Left ventricle myocardium inferior (tissue), 1 donor: ENCODE measurements around the gene AUTS2. TPM values are rescaled to one million over a fixed set of nuclear protein-coding genes. Genes with fewer than 3 reads are reported as not detected.

Experiments used
- DNase-seq: peaks from one replicate; pipeline ENCODE4 v3.0.0-alpha.2; 2020
- H3K27ac ChIP-seq: fragments of 200-600 bp; replicated peaks from 2 replicates; pipeline ENCODE4 v1.8.0; 2021
- H3K27me3 ChIP-seq: fragments of 200-600 bp; 2 replicates; pipeline ENCODE4 v1.8.0; 2021; ENCODE audit warnings: low read depth
- H3K36me3 ChIP-seq: fragments of 200-600 bp; 2 replicates; pipeline ENCODE4 v1.8.0; 2021
- H3K4me1 ChIP-seq: fragments of 200-600 bp; 2 replicates; pipeline ENCODE4 v1.8.0; 2021
- H3K4me3 ChIP-seq: fragments of 200-600 bp; 2 replicates; pipeline ENCODE4 v1.8.0; 2021; ENCODE audit warnings: mild to moderate bottlenecking, moderate library complexity
- H3K9me3 ChIP-seq: fragments of 200-600 bp; replicated peaks from 2 replicates; pipeline ENCODE4 v1.8.0; 2021
- intact Hi-C: fragments of 100-400 bp; cut with micrococcal nuclease; formaldehyde crosslinking; loops from one replicate; pipeline ENCODE4 v1.11.0; 2022
- total RNA-seq: library from RNA; stranded (reverse); fragmentation: NEBNext Ultra II Directional; extraction: Animal tissue kit (Norgen Biotek cat#: 25700); gene quantifications from one replicate; pipeline ENCODE4 v1.2.1, GENCODE V29; 2021
- TF ChIP-seq, protein P1 (sequence below): fragments of 200-600 bp; IDR thresholded peaks from 2 replicates; pipeline ENCODE4 v1.8.0; 2021; ENCODE audit warnings: antibody characterized with exemption, mild to moderate bottlenecking, borderline replicate concordance
- donor health status: DM: no; HTN: yes; CAD: no; lungs with severe emphysema.

AUTS2 gene
- total RNA-seq, 1 donor from 2014 or later, result 10.5 TPM

DNA sequence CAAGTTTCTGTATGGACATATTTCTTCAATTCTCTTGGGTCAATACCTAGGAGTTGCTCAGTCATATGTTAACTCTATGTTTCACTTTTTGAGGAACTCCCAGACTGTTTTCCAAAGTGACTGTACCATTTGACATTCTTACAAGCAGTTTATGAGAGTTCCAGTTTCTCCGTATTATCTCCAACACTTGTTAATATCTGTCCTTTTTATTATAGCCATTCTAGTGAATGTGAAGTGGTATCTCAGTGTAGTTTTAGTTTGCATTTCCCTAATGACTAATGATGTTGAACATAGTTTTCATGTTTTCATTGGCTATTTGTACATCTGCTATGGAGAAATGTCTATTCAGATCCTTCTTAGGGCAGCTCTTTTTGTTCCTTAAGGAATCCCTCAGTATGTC lies 1002.7 kb downstream of the AUTS2 start:
- intact Hi-C loops, result no loop called here
- TF ChIP-seq, protein P1, sequence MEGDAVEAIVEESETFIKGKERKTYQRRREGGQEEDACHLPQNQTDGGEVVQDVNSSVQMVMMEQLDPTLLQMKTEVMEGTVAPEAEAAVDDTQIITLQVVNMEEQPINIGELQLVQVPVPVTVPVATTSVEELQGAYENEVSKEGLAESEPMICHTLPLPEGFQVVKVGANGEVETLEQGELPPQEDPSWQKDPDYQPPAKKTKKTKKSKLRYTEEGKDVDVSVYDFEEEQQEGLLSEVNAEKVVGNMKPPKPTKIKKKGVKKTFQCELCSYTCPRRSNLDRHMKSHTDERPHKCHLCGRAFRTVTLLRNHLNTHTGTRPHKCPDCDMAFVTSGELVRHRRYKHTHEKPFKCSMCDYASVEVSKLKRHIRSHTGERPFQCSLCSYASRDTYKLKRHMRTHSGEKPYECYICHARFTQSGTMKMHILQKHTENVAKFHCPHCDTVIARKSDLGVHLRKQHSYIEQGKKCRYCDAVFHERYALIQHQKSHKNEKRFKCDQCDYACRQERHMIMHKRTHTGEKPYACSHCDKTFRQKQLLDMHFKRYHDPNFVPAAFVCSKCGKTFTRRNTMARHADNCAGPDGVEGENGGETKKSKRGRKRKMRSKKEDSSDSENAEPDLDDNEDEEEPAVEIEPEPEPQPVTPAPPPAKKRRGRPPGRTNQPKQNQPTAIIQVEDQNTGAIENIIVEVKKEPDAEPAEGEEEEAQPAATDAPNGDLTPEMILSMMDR, result no peak
- Histone ChIP-seq H3K27me3 (peaks cover 8% of the 10 kb centered on the region), H3K9me3 (peaks cover 30% of the 10 kb centered on the region), H3K4me3 (no peak overlapping the region), H3K27ac (no peak overlapping the region), H3K4me1 (peaks cover 4% of the 10 kb centered on the region), H3K36me3 (peaks cover 23% of the 10 kb centered on the region)
- DNase-seq, result no peak

DNA sequence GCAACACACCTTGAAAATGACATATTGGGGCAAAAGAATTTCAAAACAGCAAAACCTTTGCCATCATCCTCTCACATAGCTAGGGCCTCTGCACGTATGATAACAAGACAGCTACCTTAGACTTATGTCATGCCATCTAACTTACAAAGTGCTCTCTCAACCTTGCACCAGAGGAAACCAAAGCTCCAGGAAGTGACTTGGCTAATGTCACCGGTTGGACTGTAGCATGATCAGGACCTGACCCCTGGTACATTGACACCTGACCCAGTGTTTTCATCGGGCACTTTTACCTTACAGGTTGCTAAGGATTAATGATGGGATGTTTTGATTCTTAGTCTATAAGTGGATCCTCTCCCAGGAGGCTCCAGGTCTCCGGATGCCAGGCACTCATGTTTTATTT lies 1003.8 kb downstream of the AUTS2 start:
- Histone ChIP-seq H3K4me1 (no peaks in the 10 kb centered on the region), H3K27me3 (no peaks in the 10 kb centered on the region), H3K36me3 (peaks cover 23% of the 10 kb centered on the region), H3K9me3 (peaks cover 30% of the 10 kb centered on the region), H3K4me3 (no peak overlapping the region), H3K27ac (no peak overlapping the region)
- no peak for DNase-seq
- intact Hi-C loops, result no loop called here
- TF ChIP-seq, protein P1, result no peak

DNA sequence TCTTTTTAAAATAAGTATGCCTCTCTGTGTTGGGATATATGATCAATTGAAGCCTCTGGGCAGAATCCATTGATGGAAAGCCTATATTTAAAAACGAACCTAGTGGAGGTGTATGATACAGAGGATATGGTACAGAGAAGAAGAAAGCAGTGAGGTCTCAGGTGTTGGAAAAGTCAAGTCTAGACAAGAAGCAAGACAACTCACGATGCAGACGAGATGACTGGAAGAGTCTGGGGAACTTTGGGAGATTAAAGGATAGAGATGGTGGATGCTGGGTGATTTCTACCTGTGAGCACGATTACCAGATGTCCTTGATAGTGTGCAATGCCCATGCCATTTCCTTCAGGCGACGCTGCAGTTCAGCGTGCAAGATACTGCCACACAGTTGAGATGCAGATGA lies 1009.0 kb downstream of the AUTS2 start:
- intact Hi-C loops, result no loop called here
- Histone ChIP-seq H3K4me3 (no peak overlapping the region), H3K27ac (no peak overlapping the region), H3K36me3 (peaks cover 13% of the 10 kb centered on the region), H3K4me1 (no peaks in the 10 kb centered on the region), H3K9me3 (peaks cover 13% of the 10 kb centered on the region), H3K27me3 (no peaks in the 10 kb centered on the region)
- no peak for DNase-seq
- TF ChIP-seq, protein P1, result no peak

DNA sequence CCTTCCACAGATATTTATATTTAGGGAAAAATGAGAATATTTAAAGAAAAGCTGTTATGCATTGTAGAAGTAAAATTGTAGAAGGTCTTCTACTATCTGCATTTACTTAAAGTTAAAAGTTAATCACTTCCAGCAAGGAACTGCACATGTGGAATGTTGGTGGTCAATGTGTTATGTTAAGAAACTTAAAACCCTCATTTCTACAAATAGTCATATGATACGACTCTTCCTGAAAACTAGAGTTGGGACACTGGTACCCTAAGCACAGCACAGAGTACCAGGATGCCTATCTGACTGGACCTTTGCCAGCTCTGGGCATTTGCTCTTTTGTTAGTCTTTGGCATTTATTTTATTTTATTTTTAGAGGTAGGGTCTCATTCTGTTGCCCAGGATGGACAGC lies 1009.5 kb downstream of the AUTS2 start:
- no peaks in the 10 kb centered on the region for H3K27me3 ChIP-seq
- no peaks in the 10 kb centered on the region for H3K4me1 ChIP-seq
- intact Hi-C loops, result no loop called here
- H3K4me3 ChIP-seq, result no peak overlapping the region
- DNase-seq, result no peak
- TF ChIP-seq, protein P1, result no peak
- H3K27ac ChIP-seq, result no peak overlapping the region
- H3K9me3 ChIP-seq, result peaks cover 13% of the 10 kb centered on the region
- peaks cover 13% of the 10 kb centered on the region for H3K36me3 ChIP-seq

DNA sequence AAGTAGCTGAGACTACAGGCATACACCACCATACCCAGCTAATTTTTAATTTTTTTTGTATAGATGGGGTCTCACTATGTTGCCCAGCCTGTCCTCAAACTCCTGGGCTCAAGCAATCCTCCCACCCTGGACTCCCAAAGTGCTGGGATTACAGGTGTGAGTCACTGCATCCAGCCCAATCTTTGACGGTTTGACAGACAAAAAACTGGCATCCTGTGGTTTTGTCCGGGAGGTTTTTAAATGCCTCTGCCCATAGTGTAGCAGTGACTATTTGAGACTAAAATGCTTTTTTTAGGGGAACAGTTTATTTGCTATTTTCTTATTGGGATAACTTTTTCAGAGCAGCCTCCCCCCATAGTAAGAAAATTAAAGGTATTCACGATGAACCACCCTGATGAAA lies 1010.0 kb downstream of the AUTS2 start:
- DNase-seq, result no peak
- Histone ChIP-seq H3K4me1 (no peaks in the 10 kb centered on the region), H3K27ac (no peak overlapping the region), H3K36me3 (peaks cover 13% of the 10 kb centered on the region), H3K4me3 (no peak overlapping the region), H3K9me3 (peaks cover 13% of the 10 kb centered on the region), H3K27me3 (no peaks in the 10 kb centered on the region)
- intact Hi-C loops, result no loop called here
- TF ChIP-seq, protein P1, result no peak

DNA sequence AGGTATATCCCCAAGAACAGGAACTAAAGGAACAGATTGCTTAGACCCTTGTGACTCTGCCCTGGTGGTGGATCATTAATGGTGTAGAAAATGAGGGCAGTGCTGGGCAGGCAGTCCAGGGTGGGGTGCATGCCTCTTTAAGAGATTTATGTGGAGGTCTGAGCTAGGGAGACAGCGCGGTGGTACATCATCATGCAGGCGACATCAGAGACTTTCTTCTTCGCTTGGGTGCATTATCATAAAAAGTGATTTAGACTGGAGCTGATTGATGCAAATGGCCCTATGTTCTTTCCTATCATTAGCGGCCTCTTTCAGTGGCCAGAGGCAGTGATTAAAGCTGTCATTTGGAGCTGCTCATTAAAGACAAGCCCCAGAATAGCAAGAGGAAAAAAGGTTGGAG lies 1014.5 kb downstream of the AUTS2 start:
- peaks cover 18% of the 10 kb centered on the region for H3K4me1 ChIP-seq
- TF ChIP-seq, protein P1, result no peak
- no peak overlapping the region for H3K4me3 ChIP-seq
- H3K27ac ChIP-seq, result no peak overlapping the region
- no peaks in the 10 kb centered on the region for H3K27me3 ChIP-seq
- no peaks in the 10 kb centered on the region for H3K9me3 ChIP-seq
- no peaks in the 10 kb centered on the region for H3K36me3 ChIP-seq
- no peak for DNase-seq
- intact Hi-C loops, result no loop called here
